ENCODE data around the gene GPR68. TPM values are rescaled to one million over a fixed set of nuclear protein-coding genes. Genes with fewer than 3 reads are reported as not detected.

Gene GPR68
- total and polyA plus RNA-seq, 7 experiments from 2014 or later = 0.67 to 38.6 (median 1.6) TPM; not detected in 1

GRCh38 chr14:91221270-91221669, 23.2 kb downstream of the GPR68 start:
- Mint-ChIP-seq H3K9me3 (peaks cover 0 to 18% (median 0%) of the 10 kb centered on the region in 11 donors), H3K4me3 (no peak overlapping the region), H3K4me1 (peaks cover 21 to 67% (median 60%) of the 10 kb centered on the region in 7 donors), H3K36me3 (peaks cover 0 to 67% (median 31%) of the 10 kb centered on the region in 5 donors), H3K27ac (peak overlapping the region in 3 of 9 donors; percentile 3 to 18 (median 4)), H3K27me3 (no peaks in the 10 kb centered on the region)
- Histone ChIP-seq H3K4me3 (ENCODE audit: low read length) (no peak overlapping the region), H3K4me1 (ENCODE audit: control insufficient read depth in 2 of 2, insufficient read depth in 2 of 2, low read length in 2 of 2) (peaks cover 22 to 24% of the 10 kb centered on the region in 2 donors), H3K9me3 (ENCODE audit: control insufficient read depth in 2 of 3, low read length in 3 of 3) (no peaks in the 10 kb centered on the region), H3K27me3 (ENCODE audit: control insufficient read depth in 2 of 2, insufficient read depth in 2 of 2, low read length in 2 of 2) (no peaks in the 10 kb centered on the region), H3K27ac (ENCODE audit: low read depth, low read length) (no peak overlapping the region), H3K36me3 (ENCODE audit: control insufficient read depth in 2 of 3, insufficient read depth in 3 of 3, low read length in 3 of 3) (peaks cover 0 to 20% (median 0%) of the 10 kb centered on the region in 3 experiments)
- no peak for ATAC-seq
- ChIA-PET CTCF (interaction anchor here (1.2 kb wide), 1 partner anchor 43 kb away, joined by 3 read pairs; no protein-coding TSS in a partner anchor), POLR2A (interaction anchor here (0.6 kb wide), 1 partner anchor 77 kb away, joined by 5 read pairs; no protein-coding TSS in a partner anchor)
- DNase-seq = no peak
- intact Hi-C loops (cut with micrococcal nuclease) = no loop called here

DNA sequence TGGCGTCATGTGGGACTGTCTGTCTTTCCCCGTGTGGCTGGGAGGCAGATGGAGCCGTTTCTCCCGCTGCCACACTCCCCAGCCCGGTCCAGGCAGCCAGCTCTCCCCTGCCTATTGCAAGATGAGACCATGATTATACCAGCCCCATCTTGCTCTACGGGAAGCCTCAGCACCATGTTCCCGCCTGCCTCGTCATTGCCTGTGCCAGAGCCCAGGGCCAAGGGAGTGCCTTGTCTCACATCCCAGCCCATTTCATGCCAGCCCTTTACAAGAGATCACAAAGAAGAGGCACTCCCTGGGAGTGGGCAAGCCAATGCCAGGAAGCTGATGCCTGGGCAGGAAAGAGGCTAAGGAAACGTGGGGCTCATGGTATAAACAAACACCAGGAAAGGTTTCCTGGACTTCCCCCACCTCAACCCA, 23.9 kb downstream of the GPR68 start:
- peaks cover 14 to 60% (median 53%) of the 10 kb centered on the region in 7 donors for H3K4me1 Mint-ChIP-seq
- no peak overlapping the region for H3K4me3 ChIP-seq (ENCODE audit: low read length)
- H3K4me1 ChIP-seq (ENCODE audit: control insufficient read depth in 2 of 2, insufficient read depth in 2 of 2, low read length in 2 of 2) = peaks cover 18 to 20% of the 10 kb centered on the region in 2 donors
- H3K27me3 ChIP-seq (ENCODE audit: control insufficient read depth in 2 of 2, insufficient read depth in 2 of 2, low read length in 2 of 2) = no peaks in the 10 kb centered on the region
- peak overlapping the region in 2 of 9 donors; percentile 3 to 43 for H3K27ac Mint-ChIP-seq
- H3K36me3 Mint-ChIP-seq = peaks cover 3 to 67% (median 38%) of the 10 kb centered on the region in 5 donors
- intact Hi-C loops (cut with micrococcal nuclease) = no loop called here
- ChIA-PET CTCF (interaction anchor here (1.2 kb wide), 1 partner anchor 43 kb away, joined by 3 read pairs; no protein-coding TSS in a partner anchor), POLR2A (interaction anchor here (0.6 kb wide), 1 partner anchor 78 kb away, joined by 5 read pairs; no protein-coding TSS in a partner anchor)
- no peak overlapping the region for H3K27ac ChIP-seq (ENCODE audit: low read depth, low read length)
- ATAC-seq (no peak), DNase-seq (no peak)
- peaks cover 0 to 18% (median 0%) of the 10 kb centered on the region in 11 donors for H3K9me3 Mint-ChIP-seq
- no peaks in the 10 kb centered on the region for H3K9me3 ChIP-seq (ENCODE audit: control insufficient read depth in 2 of 3, low read length in 3 of 3)
- no peaks in the 10 kb centered on the region for H3K27me3 Mint-ChIP-seq
- no peak overlapping the region for H3K4me3 Mint-ChIP-seq
- H3K36me3 ChIP-seq (ENCODE audit: control insufficient read depth in 2 of 3, insufficient read depth in 3 of 3, low read length in 3 of 3) = peaks cover 0 to 27% (median 0%) of the 10 kb centered on the region in 3 experiments

- ChIA-PET POLR2A (interaction anchor here (0.9 to 2.0 kb wide), 3 partner anchors 9 to 26 kb away, joined by 3 to 5 read pairs (median 3); no protein-coding TSS in a partner anchor), CTCF (interaction anchor here (0.6 to 1.4 kb wide), 3 partner anchors 42 to 47 kb away, joined by 3 to 6 read pairs (median 5); no protein-coding TSS in a partner anchor)
- ATAC-seq (no peak), DNase-seq (no peak)
- Mint-ChIP-seq H3K9me3 (peaks cover 0 to 18% (median 0%) of the 10 kb centered on the region in 11 donors), H3K4me1 (peaks cover 10 to 52% (median 45%) of the 10 kb centered on the region in 7 donors), H3K27me3 (no peaks in the 10 kb centered on the region), H3K4me3 (no peak overlapping the region), H3K36me3 (peaks cover 3 to 63% (median 41%) of the 10 kb centered on the region in 5 donors), H3K27ac (peak overlapping the region in 2 of 9 donors; percentile 32 to 52)
- Histone ChIP-seq H3K27ac (ENCODE audit: low read depth, low read length) (no peak overlapping the region), H3K4me3 (ENCODE audit: low read length) (no peak overlapping the region), H3K4me1 (ENCODE audit: control insufficient read depth in 2 of 2, insufficient read depth in 2 of 2, low read length in 2 of 2) (peaks cover 10 to 11% of the 10 kb centered on the region in 2 donors), H3K9me3 (ENCODE audit: control insufficient read depth in 2 of 3, low read length in 3 of 3) (no peaks in the 10 kb centered on the region), H3K36me3 (ENCODE audit: control insufficient read depth in 2 of 3, insufficient read depth in 3 of 3, low read length in 3 of 3) (peaks cover 0 to 33% (median 0%) of the 10 kb centered on the region in 3 experiments), H3K27me3 (ENCODE audit: control insufficient read depth in 2 of 2, insufficient read depth in 2 of 2, low read length in 2 of 2) (no peaks in the 10 kb centered on the region)
- intact Hi-C loops (cut with micrococcal nuclease) = no loop called here
These were observed 24.8 kb downstream of the GPR68 start for GRCh38 chr14:91219517-91220389.

- CTCF ChIA-PET = no interaction called here
- H3K4me1 ChIP-seq (ENCODE audit: control insufficient read depth in 2 of 2, insufficient read depth in 2 of 2, low read length in 2 of 2) = peaks cover 0 to 6% of the 10 kb centered on the region in 2 donors
- H3K36me3 ChIP-seq (ENCODE audit: control insufficient read depth in 2 of 3, insufficient read depth in 3 of 3, low read length in 3 of 3) = peaks cover 0 to 38% (median 0%) of the 10 kb centered on the region in 3 experiments
- DNase-seq (no peak), ATAC-seq (no peak)
- intact Hi-C loops (cut with micrococcal nuclease) = no loop called here
- no peak overlapping the region for H3K4me3 Mint-ChIP-seq
- no peaks in the 10 kb centered on the region for H3K9me3 ChIP-seq (ENCODE audit: control insufficient read depth in 2 of 3, low read length in 3 of 3)
- no peaks in the 10 kb centered on the region for H3K27me3 ChIP-seq (ENCODE audit: control insufficient read depth in 2 of 2, insufficient read depth in 2 of 2, low read length in 2 of 2)
- peak overlapping the region in 2 of 9 donors; percentile 54 to 62 for H3K27ac Mint-ChIP-seq
- H3K9me3 Mint-ChIP-seq = peaks cover 0 to 14% (median 0%) of the 10 kb centered on the region in 11 donors
- peaks cover 8 to 57% (median 48%) of the 10 kb centered on the region in 5 donors for H3K36me3 Mint-ChIP-seq
- POLR2A ChIA-PET = interaction anchor here (2.0 kb wide), 1 partner anchor 27 kb away, joined by 5 read pairs; no protein-coding TSS in a partner anchor
- H3K4me1 Mint-ChIP-seq = peaks cover 8 to 44% (median 30%) of the 10 kb centered on the region in 7 donors
- H3K27me3 Mint-ChIP-seq = no peaks in the 10 kb centered on the region
- no peak overlapping the region for H3K27ac ChIP-seq (ENCODE audit: low read depth, low read length)
- no peak overlapping the region for H3K4me3 ChIP-seq (ENCODE audit: low read length)
These were observed 26.5 kb downstream of the GPR68 start for GRCh38 chr14:91218014-91218413.

- H3K9me3 Mint-ChIP-seq = peaks cover 0 to 5% (median 0%) of the 10 kb centered on the region in 11 donors
- ChIA-PET CTCF (interaction anchor here (0.6 kb wide), 1 partner anchor 71 kb away, joined by 3 read pairs; no protein-coding TSS in a partner anchor), POLR2A (interaction anchor here (0.5 kb wide), 1 partner anchor 166 kb away, joined by 3 read pairs; no protein-coding TSS in a partner anchor)
- peaks cover 8 to 49% (median 39%) of the 10 kb centered on the region in 5 donors for H3K36me3 Mint-ChIP-seq
- Histone ChIP-seq H3K27ac (ENCODE audit: low read depth, low read length) (no peak overlapping the region), H3K27me3 (ENCODE audit: control insufficient read depth in 2 of 2, insufficient read depth in 2 of 2, low read length in 2 of 2) (no peaks in the 10 kb centered on the region), H3K36me3 (ENCODE audit: control insufficient read depth in 2 of 3, insufficient read depth in 3 of 3, low read length in 3 of 3) (peaks cover 0 to 35% (median 0%) of the 10 kb centered on the region in 3 experiments), H3K9me3 (ENCODE audit: control insufficient read depth in 2 of 3, low read length in 3 of 3) (no peaks in the 10 kb centered on the region), H3K4me1 (ENCODE audit: control insufficient read depth in 2 of 2, insufficient read depth in 2 of 2, low read length in 2 of 2) (no peaks in the 10 kb centered on the region), H3K4me3 (ENCODE audit: low read length) (no peak overlapping the region)
- H3K4me3 Mint-ChIP-seq = no peak overlapping the region
- peaks cover 5 to 33% (median 19%) of the 10 kb centered on the region in 7 donors for H3K4me1 Mint-ChIP-seq
- ATAC-seq (no peak), DNase-seq (no peak)
- intact Hi-C loops (cut with micrococcal nuclease) = no loop called here
- no peak overlapping the region for H3K27ac Mint-ChIP-seq
- no peaks in the 10 kb centered on the region for H3K27me3 Mint-ChIP-seq
These were observed 27.7 kb downstream of the GPR68 start for GRCh38 chr14:91216731-91217226.

GRCh38 chr14:91215381-91215780, 29.1 kb downstream of the GPR68 start:
- intact Hi-C loops (cut with micrococcal nuclease) = no loop called here
- no peaks in the 10 kb centered on the region for H3K27me3 Mint-ChIP-seq
- H3K4me1 Mint-ChIP-seq = peaks cover 4 to 26% (median 9%) of the 10 kb centered on the region in 7 donors
- DNase-seq = no peak
- H3K9me3 Mint-ChIP-seq = peaks cover 0 to 2% (median 0%) of the 10 kb centered on the region in 11 donors
- ChIA-PET POLR2A (no interaction called here), CTCF (interaction anchor here (0.6 kb wide), 1 partner anchor 16 kb away, joined by 7 read pairs; no protein-coding TSS in a partner anchor)
- Histone ChIP-seq H3K27me3 (ENCODE audit: control insufficient read depth in 2 of 2, insufficient read depth in 2 of 2, low read length in 2 of 2) (no peaks in the 10 kb centered on the region), H3K9me3 (ENCODE audit: control insufficient read depth in 2 of 3, low read length in 3 of 3) (no peaks in the 10 kb centered on the region), H3K4me1 (ENCODE audit: control insufficient read depth in 2 of 2, insufficient read depth in 2 of 2, low read length in 2 of 2) (no peaks in the 10 kb centered on the region), H3K36me3 (ENCODE audit: control insufficient read depth in 2 of 3, insufficient read depth in 3 of 3, low read length in 3 of 3) (peaks cover 0 to 41% (median 0%) of the 10 kb centered on the region in 3 experiments), H3K4me3 (ENCODE audit: low read length) (no peak overlapping the region), H3K27ac (ENCODE audit: low read depth, low read length) (no peak overlapping the region)
- ATAC-seq = no peak
- peaks cover 8 to 53% (median 31%) of the 10 kb centered on the region in 5 donors for H3K36me3 Mint-ChIP-seq
- H3K27ac Mint-ChIP-seq = peak overlapping the region in 1 of 9 donors; percentile 28
- H3K4me3 Mint-ChIP-seq = no peak overlapping the region
